Glomerular endothelial cell (primary cell): ENCODE data around the gene MRAS. TPM values are rescaled to one million over a fixed set of nuclear protein-coding genes. Genes with fewer than 3 reads are reported as not detected.

ENCODE experiments used
- DNase-seq: peaks from one replicate; pipeline ENCODE4 v3.0.0-alpha.2; 2011; ENCODE audit warnings: low read depth, low spot score; ENCODE audit errors: extremely low read depth
- total RNA-seq: library from RNA; depleted of rRNA; stranded (reverse); fragments of >200 nt; gene quantifications from 2 replicates; pipeline ENCODE4 v1.2.3, GENCODE V29; 2015

MRAS gene
- total RNA-seq, 1 donor from 2014 or later, result 14.1 TPM

DNA sequence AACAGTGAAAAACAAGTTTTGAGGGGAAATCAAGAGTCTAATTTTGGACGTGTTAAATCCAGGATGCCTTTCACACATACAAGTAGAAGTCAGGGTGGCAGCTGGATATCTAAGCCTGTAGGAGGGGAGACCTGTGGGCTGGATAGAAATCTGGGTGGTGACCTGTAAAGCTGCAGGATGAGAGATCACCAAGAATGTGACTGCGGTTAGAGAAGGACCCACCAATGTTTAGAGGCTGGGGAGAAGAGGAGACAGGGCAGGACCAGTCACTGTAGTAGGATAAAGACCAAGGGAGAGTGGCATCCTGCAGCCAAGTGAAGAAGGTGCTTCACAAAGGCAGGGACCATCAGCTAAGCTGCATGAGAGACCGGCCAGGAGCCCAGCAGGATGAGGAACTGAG, 36.2 kb downstream of the MRAS start:
- DNase-seq, result no peak

- no peak for DNase-seq
Observed at GRCh38 chr3:138384976-138385375, 36.6 kb downstream of the MRAS start.

DNA sequence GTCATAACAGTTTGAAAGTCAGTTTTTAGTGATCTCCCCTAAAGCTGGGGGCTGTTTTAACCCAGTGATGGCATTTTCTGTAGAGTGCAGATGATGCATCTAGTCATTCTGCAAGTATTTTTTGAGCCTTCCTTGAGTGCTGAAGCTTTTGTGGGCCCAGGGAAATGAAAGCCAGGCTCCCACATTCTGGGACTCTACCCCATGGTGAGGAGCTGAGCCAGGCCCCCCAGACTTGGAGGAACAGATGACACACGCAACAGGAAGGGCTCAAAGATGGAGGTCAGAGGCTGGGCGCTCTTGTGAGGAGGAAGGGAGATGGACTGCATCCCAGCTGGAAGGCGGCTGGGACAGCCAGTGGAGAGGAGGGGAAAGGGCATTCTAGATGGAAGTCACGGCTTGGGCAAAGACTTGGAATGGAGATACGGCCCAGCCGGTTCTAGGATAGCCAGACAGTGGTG, 40.8 kb downstream of the MRAS start:
- DNase-seq, result no peak

GRCh38 chr3:138389841-138390581, 41.6 kb downstream of the MRAS start:
- no peak for DNase-seq

- DNase-seq, result no peak
Observed at GRCh38 chr3:138390582-138390932, 42.2 kb downstream of the MRAS start.

DNA sequence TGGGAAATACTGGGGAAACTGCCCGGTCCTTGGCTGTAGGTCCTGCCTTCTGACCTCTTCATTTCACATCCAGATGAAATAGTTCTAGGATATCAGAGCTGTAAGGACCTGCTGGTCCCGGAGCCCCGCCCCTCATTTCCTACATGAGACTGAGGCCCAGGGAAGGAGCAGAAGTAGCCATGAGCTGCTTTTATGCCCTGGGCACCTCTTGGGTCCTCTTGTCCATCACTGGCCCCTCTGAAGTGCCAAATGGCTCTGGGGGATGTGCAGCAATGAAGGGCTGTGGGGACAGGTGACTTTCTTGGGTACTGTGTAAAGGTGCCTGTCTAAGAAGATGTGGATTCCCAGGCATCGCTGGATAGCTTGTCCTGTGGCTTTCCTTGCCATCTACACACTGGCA, 45.8 kb downstream of the MRAS start:
- DNase-seq, result no peak

DNA sequence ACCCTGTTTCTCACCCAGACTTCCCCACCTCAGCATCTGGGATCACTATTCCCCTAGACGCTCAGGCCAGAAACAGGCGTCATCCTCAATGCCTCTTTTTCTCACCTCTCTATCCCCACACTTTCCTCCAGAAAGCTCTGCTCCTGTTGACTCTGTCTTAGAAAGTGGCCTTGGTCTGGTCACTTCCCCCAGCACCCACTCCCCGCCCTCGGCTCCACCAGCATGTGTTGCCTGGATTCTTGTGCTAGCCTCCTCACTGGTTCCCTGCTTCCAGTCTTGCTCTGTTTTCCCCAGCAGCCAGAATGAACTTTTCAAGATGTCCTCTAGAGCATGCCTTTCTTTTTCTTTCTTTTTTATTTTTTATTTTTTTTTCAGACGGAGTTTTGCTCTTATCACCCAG, 46.3 kb downstream of the MRAS start:
- DNase-seq, result no peak

DNA sequence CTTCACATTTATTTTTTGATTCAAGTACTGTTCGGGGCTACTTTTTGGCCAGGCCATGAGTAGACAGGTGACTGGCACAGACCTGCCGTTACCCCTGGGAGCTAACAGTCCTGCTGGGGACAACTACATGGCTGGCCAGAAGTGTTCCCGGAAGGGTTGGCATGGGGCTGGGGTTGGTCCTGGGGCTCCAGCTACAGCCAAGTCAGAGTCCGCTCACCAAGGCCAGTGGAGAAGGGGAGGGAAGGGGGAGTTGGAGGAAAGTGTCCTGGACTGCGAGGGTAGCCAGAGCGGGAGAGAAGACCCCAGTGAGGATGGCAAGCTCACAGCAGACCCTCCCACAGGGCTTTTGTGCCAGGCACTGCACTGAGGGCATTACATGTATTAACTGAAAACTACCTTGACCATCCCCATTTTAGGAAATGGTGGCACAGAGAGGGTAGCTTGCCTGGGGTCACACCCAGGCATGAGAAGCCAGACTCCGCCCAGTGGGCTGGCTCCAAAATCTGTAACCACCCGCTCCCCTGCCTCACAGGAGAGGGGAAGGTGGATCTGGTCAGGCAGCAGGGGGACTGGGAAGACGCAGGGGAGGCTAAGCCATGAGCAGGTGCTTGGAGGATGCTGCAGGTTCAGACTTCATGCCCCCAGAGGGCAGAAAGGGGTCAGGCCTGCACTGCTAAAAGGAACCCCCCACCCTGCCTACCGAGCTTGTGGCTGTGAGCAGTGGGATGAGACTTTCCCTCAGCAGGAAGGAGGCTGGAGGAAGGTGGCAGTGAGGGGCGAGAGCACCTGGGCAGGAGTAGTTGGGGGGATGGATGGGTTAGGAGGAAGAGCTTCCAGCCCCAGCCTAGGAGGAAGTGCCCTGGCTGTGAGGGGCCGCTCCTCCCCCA, 47.7 kb downstream of the MRAS start:
- no peak for DNase-seq

DNA sequence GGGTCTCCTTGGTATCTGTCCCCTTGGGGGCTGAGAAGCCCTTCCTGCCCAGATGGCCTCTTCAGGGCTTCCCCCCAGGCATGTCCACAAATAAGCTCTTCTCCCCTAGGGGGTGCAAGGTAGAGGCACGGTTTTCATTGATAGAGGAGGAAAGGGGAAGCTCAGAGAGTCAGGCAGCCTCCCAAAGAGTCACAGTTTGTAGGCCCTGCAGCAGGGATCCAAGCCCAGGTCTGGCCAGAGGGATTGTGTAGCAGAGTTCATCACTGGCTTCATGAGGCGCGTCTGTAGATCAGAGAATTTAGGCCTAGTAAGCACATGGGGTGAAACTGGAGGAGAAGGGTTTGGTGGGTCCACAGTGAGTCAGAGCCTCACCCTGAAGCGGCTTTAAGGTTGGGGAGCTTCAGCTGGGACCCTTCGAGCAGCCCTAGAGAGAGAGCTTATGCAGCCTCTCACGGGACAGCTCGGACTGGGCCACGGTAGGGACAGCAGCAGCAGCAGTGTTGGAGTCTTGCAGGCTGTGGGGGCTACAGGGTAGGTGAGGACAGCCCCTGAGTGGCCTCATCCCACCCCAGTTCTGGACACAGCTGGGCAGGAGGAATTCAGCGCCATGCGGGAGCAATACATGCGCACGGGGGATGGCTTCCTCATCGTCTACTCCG, 48.5 kb downstream of the MRAS start:
- no peak for DNase-seq

DNA sequence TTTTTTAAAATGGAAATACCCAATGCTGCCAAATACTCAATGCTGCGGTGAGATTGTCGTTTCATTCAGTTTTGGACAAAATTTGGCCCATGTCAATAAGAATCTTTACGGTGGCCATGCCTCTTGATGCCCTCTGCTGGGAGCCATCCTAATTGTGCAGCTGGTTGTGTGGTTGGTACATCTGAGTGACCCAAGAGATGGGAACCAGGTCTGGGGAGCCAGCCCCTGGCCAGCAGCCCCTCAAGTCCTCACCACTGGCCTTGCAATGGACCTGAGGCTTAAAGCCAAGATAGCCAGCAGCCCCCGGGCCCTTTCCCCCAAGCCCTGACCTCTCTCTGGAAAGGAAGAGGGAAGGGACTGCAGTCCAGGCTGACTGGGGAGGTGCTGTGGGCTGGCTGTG, 49.6 kb downstream of the MRAS start:
- no peak for DNase-seq

DNA sequence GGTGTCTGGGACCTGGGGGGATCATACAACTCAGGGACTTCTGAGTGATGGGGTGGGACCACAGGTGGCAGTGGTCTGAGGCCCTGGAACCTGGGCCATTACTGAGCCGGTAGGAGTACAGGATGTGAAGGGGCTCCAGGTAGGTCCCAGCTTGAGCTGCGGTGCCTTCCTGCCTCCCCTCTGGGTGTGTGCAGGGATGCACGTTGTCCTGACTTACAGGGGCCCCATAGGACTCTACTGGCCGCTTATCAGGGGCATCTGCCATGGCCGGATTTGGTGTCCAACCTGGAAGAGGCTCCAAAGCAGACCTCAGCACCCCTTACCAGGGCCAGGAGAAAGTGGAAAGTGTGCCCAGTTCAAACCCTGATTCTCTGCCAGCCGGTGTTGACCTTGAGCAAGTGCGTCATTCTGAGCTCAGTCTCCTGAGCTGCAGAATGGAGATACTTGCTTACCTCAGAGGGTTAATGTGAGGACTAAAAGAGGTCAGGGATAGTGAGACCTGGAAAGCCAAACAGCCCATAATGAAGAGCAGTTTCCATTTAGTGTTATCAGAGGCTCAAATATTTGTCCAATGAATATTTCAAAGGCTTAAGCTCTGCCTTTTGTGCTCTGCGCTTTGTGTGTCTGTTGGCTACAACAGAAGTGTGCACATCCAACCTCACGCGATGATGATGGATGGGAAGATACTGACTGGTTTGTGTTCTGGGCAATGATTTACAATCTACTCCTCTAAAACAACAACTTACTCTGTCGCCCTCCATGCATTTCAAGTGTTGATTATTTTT, 50.6 kb downstream of the MRAS start:
- no peak for DNase-seq

- DNase-seq, result no peak
Observed at GRCh38 chr3:138399766-138400165, 51.4 kb downstream of the MRAS start.

- DNase-seq, result no peak
Observed at GRCh38 chr3:138400651-138401070, 52.3 kb downstream of the MRAS start.

- DNase-seq, result no peak
Observed at GRCh38 chr3:138401834-138402233, 53.5 kb downstream of the MRAS start.

- DNase-seq, result no peak
Observed at GRCh38 chr3:138404121-138404520, 55.7 kb downstream of the MRAS start.

DNA sequence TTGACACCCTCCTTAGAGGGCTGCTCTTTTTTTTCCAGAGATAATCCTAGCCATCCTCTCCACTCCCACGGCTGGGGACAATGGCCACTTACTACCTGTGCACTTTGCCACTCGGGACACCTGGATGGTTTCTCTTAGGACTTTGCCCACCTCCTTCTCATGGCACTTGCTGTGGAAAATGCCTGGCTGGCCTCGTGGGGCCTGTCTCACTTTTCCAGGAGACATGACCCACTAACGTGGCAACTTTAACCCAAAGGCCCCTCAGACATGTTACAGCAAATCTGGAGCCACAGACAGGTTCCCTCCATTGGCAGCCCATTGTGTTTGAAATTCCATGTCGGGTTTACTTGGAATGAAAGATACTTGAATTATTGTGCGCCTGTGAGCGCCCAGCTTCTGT, 56.6 kb downstream of the MRAS start:
- no peak for DNase-seq

DNA sequence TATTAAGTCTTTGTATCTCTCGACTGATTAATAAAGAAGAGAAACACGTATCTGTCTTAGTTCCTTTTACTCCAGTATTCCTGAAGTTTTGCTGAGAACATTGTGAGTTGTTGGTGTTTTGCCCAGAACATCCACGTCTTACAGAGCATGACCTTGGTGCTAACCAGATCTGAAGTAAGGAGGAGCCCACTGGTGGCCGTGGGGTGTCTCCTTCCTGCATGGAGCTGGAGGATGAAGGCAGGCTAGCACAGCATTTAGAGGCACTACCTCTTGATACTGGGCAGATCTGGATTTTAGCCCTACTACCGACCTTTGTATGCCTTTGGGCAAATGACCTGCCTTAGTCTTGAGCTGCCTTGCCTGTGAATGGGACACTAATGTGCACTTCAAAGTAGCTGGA, 57.1 kb downstream of the MRAS start:
- DNase-seq, result no peak

DNA sequence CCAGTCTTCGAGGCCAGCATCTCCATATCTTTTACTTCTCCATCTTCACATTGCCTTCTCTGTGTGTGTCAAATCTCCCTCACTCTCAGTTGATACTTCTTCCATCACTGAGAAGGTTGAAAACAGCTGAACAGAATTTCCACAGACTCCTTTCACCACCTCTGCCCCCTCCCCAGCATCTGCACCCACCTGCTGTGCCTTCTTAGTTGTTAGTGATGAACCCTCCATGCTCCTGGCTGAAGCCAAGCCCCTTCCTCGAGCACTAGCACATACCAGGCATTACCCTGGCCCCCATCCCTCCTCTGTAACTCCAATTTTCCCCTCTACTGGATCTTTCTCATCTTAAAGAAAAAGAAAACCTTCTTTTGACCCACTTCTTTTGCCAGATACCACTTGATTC, 58.2 kb downstream of the MRAS start:
- no peak for DNase-seq

GRCh38 chr3:138407236-138407907, 59.0 kb downstream of the MRAS start:
- no peak for DNase-seq
